Hepatocyte (in vitro differentiated cells): Measurements from ENCODE around the gene COMT. TPM values are rescaled to one million over a fixed set of nuclear protein-coding genes. Genes with fewer than 3 reads are reported as not detected.
A peak's percentile ranks its signal among the peaks of the same experiment; 100 is the strongest.

ENCODE experiments used
- DNase-seq: peaks from one replicate; pipeline ENCODE4 v3.0.0-alpha.2; 2016; ENCODE audit warnings: low spot score
- H2AFZ ChIP-seq: fragments of 200-600 bp; sonication (generic); 2 replicates; pipeline ENCODE4 v1.6.0; 2016; ENCODE audit warnings: antibody characterized with exemption, mild to moderate bottlenecking
- H3K27ac ChIP-seq: fragments of 200-600 bp; sonication (generic); 2 replicates; pipeline ENCODE4 v1.5.1; 2016; ENCODE audit warnings: mild to moderate bottlenecking
- H3K27me3 ChIP-seq: fragments of 200-600 bp; sonication (generic); 2 replicates; pipeline ENCODE4 v1.6.1; 2016
- H3K36me3 ChIP-seq: fragments of 200-600 bp; sonication (generic); replicated peaks from 2 replicates; pipeline ENCODE4 v1.5.1; 2016; ENCODE audit warnings: low read depth; ENCODE audit not compliant: insufficient read depth
- H3K4me1 ChIP-seq: fragments of 200-600 bp; sonication (generic); 2 replicates; pipeline ENCODE4 v1.5.1; 2016; ENCODE audit warnings: mild to moderate bottlenecking, moderate library complexity; ENCODE audit not compliant: insufficient read depth
- H3K4me2 ChIP-seq: fragments of 200-600 bp; sonication (generic); 2 replicates; pipeline ENCODE4 v1.6.0; 2016
- H3K4me3 ChIP-seq: fragments of 200-600 bp; sonication (generic); 2 replicates; pipeline ENCODE4 v1.5.1; 2016; ENCODE audit warnings: mild to moderate bottlenecking
- H3K79me2 ChIP-seq: fragments of 200-600 bp; sonication (generic); 2 replicates; pipeline ENCODE4 v1.6.0; 2017; ENCODE audit warnings: mild to moderate bottlenecking
- H3K9me2 ChIP-seq: fragments of 200-600 bp; sonication (generic); replicated peaks from 2 replicates; pipeline ENCODE4 v1.6.0; 2017; ENCODE audit warnings: mild to moderate bottlenecking; ENCODE audit not compliant: insufficient read depth
- H3K9me3 ChIP-seq: fragments of 200-600 bp; sonication (generic); 2 replicates; pipeline ENCODE4 v1.5.1; 2016; ENCODE audit warnings: low read depth, mild to moderate bottlenecking
- H4K20me1 ChIP-seq: fragments of 200-600 bp; sonication (generic); 2 replicates; pipeline ENCODE4 v1.6.0; 2016; ENCODE audit warnings: mild to moderate bottlenecking; ENCODE audit not compliant: insufficient read depth, poor library complexity, severe bottlenecking
- EZH2 ChIP-seq: fragments of 200-600 bp; sonication (generic); IDR thresholded peaks from 2 replicates; pipeline ENCODE4 v1.6.1; 2016; ENCODE audit warnings: antibody characterized with exemption, mild to moderate bottlenecking, borderline replicate concordance
- EZH2phosphoT487 ChIP-seq: fragments of 200-600 bp; sonication (generic); IDR thresholded peaks from one replicate; pipeline ENCODE4 v1.6.1; 2018; ENCODE audit warnings: antibody characterized with exemption, mild to moderate bottlenecking, low read depth, moderate library complexity; ENCODE audit not compliant: unreplicated experiment, severe bottlenecking
- WGBS: methylation state at CpG from one replicate; pipeline ENCODE4 v1.1.6; 2016; ENCODE audit warnings: low lambda C conversion rate; ENCODE audit errors: missing lambda C conversion rate; 5-methylcytosine and 5-hydroxymethylcytosine counted together
- polyA plus RNA-seq: library from polyadenylated mRNA; unstranded; fragments of >200 nt; fragmentation: Nextera tagmentation; extraction: Ambion mirVana; gene quantifications from 2 replicates; pipeline ENCODE4 v1.2.1, GENCODE V29; 2016
- total RNA-seq: library from RNA; depleted of rRNA; stranded (reverse); fragments of >200 nt; gene quantifications from 2 replicates; pipeline ENCODE4 v1.2.3, GENCODE V29; 2014
- TF ChIP-seq, protein P1 (sequence below): fragments of 200-600 bp; sonication (generic); IDR thresholded peaks from 2 replicates; pipeline ENCODE4 v1.5.1; 2016; ENCODE audit warnings: antibody characterized with exemption, mild to moderate bottlenecking; ENCODE audit not compliant: poor library complexity

The COMT gene
- total and polyA plus RNA-seq, 2 experiments from 2014 or later, result 74.5 to 153 TPM

DNA sequence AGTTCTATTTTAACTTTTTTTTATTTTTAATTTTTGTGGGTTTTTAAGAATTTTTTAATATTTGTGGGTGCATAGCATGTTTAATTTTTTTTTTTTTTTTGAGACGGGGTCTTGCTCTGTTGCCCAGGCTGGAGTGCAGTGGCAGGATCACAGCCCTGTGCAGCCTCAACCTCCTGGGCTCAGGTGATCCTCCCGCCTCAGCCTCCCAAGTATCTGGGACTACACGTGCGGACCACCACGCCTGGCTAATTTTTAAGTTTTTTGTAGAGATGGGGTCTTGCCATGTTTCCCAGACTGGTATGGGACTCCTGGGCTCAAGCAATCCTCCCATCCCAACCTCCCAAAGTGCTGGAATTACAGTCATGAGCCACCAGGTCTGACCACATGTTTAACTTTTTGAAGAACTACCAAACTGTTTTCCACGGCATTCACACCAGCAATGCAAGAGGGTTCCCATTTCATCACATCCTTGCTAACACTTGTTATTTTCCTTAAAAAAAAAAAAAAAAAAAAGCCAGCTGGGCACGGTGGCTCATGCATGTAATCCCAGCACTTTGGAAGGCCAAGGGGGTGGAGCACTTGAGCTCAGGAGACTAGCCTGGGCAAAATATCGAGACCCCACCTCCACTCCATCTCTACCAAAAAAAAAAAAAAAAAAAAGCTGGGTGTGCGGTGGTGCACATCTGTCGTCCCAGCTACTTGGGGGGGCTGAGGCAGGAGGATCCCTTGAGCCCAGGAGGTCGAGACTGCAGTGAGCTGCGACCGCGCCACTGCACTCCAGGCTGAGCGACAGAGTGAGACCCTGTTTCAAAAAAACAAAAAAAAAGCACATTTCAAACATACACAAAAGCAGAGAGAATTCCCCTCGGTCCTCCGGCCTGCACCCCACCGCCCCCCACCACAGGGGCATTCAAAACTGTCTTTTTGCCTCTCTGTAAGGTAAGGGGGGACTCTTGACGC lies 16.8 kb downstream of the COMT start:
- WGBS, result 82% methylated on average over 18 of the region's 19 CpGs
- no peak for DNase-seq
- Histone ChIP-seq H2AFZ (peak overlapping the region; percentile 74), H3K9me2 (no peaks in the 10 kb centered on the region), H3K36me3 (no peaks in the 10 kb centered on the region), H3K4me2 (peak overlapping the region; percentile 74), H3K4me1 (peaks cover 39% of the 10 kb centered on the region), H3K27ac (peak overlapping the region; percentile 82), H3K9me3 (no peaks in the 10 kb centered on the region), H4K20me1 (no peaks in the 10 kb centered on the region), H3K79me2 (no peaks in the 10 kb centered on the region), H3K27me3 (no peaks in the 10 kb centered on the region), H3K4me3 (no peak overlapping the region)
- TF ChIP-seq, protein P1, sequence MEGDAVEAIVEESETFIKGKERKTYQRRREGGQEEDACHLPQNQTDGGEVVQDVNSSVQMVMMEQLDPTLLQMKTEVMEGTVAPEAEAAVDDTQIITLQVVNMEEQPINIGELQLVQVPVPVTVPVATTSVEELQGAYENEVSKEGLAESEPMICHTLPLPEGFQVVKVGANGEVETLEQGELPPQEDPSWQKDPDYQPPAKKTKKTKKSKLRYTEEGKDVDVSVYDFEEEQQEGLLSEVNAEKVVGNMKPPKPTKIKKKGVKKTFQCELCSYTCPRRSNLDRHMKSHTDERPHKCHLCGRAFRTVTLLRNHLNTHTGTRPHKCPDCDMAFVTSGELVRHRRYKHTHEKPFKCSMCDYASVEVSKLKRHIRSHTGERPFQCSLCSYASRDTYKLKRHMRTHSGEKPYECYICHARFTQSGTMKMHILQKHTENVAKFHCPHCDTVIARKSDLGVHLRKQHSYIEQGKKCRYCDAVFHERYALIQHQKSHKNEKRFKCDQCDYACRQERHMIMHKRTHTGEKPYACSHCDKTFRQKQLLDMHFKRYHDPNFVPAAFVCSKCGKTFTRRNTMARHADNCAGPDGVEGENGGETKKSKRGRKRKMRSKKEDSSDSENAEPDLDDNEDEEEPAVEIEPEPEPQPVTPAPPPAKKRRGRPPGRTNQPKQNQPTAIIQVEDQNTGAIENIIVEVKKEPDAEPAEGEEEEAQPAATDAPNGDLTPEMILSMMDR, result no peak
- TF ChIP-seq EZH2phosphoT487 (no peak), EZH2 (no peak)

DNA sequence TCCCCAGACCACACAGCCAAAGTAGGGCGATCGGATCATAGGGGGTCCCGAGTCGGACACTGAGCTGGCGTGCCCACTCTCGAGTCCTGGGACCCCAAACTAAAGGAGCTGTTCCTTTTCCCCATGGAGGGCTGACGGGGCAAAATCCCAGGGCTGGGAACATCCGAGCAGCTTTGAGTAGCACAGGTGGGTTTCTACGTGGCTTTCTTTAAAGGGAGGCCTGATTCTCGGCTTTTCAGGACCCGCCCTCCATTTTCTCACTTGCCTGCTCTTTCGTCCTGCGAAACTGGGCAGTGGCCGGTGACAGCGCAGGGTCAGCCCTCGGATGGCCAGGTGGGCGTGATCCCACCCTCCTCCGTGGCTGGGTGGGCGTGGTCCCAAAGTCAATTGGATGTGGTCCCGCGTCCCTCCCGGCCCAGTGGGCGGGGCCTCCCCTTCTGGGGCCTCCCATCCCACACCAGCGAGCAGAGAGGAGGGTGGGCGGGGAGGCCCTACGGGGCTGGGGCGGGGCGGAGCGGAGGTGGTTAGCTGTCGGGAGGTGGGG lies 17.5 kb downstream of the COMT start:
- Histone ChIP-seq H3K9me3 (no peaks in the 10 kb centered on the region), H3K4me2 (peak overlapping the region; percentile 74), H3K9me2 (no peaks in the 10 kb centered on the region), H4K20me1 (no peaks in the 10 kb centered on the region), H3K4me1 (peaks cover 46% of the 10 kb centered on the region), H3K27me3 (no peaks in the 10 kb centered on the region), H3K36me3 (no peaks in the 10 kb centered on the region), H3K79me2 (peaks cover 7% of the 10 kb centered on the region), H3K27ac (peak overlapping the region; percentile 94), H3K4me3 (no peak overlapping the region), H2AFZ (peak overlapping the region; percentile 74)
- WGBS, result 17% methylated on average over 21 of the region's 30 CpGs
- TF ChIP-seq EZH2phosphoT487 (no peak), EZH2 (no peak)
- TF ChIP-seq, protein P1, result no peak
- peak; percentile 96 for DNase-seq

DNA sequence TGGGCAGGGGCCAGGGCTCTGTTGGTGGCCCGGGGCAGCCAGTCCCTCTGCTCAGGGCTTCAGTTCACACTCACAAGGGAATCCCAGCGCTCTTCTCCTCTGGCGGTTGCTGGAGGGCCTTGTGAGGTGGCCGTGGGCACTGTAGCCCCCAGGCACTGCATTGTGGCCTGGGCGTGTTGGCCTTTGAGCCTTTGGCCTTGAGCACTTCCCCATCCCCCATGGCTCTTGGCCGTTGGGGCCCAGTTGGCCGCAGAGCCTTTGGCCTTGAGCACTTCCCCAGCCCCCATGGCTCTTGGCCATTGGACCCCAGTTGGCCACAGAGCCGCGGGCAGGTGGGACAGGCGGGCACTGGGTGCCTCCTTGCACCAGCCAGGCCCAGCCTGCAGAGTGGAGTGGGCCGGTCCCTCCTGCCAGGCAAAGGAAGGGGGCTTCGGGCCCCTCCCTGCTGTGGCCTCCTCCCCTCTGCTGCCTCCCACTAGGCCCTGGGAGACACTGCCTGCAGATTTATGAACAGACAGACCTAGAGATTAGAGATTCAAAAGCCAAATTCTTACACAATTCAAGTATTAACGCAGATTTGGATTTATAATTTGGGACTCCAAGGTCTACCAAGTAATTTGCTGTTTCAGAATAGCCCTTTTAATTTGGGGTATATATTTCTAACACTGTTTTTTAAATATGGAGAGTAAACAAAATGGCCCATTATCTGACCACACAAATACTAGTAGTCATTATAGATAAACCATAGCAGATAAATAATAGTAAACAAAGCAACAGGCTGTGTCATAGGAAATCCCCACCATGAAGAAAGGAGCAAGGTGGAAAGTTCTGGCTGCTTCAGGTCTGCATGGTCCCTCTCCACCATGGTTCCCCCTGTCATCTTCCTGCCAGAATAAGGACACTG lies 18.3 kb downstream of the COMT start:
- no peaks in the 10 kb centered on the region for H4K20me1 ChIP-seq
- H3K9me2 ChIP-seq, result no peaks in the 10 kb centered on the region
- no peak for TF ChIP-seq EZH2
- no peak for TF ChIP-seq EZH2phosphoT487
- TF ChIP-seq, protein P1, result no peak
- peak overlapping the region; percentile 94 for H3K27ac ChIP-seq
- peak overlapping the region; percentile 74 for H2AFZ ChIP-seq
- WGBS, result 47% methylated on average over 12 of the region's 13 CpGs
- DNase-seq, result no peak
- H3K79me2 ChIP-seq, result peaks cover 14% of the 10 kb centered on the region
- no peak overlapping the region for H3K4me3 ChIP-seq
- peaks cover 49% of the 10 kb centered on the region for H3K4me1 ChIP-seq
- no peaks in the 10 kb centered on the region for H3K9me3 ChIP-seq
- no peaks in the 10 kb centered on the region for H3K27me3 ChIP-seq
- H3K4me2 ChIP-seq, result peak overlapping the region; percentile 74
- H3K36me3 ChIP-seq, result no peaks in the 10 kb centered on the region
